Measurements from ENCODE around the gene CCDC134.

DNA sequence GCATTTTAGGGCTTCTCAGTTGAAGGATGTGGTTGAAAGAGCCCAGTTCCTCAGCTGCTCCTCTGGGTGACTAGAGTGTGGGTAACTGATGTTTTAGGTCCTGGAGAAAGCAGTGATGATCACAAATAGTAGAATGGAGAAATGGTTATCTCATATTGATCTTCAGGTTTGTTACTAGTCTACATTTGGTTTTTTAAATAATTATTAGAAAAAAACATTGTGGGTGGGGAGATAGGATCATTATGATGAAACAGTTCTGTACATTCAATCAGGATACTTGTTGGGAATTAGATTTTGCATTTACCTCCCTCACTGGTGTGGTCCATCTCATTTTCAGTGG, 57.4 kb downstream of the CCDC134 start:
- TF ChIP-seq, protein P1, sequence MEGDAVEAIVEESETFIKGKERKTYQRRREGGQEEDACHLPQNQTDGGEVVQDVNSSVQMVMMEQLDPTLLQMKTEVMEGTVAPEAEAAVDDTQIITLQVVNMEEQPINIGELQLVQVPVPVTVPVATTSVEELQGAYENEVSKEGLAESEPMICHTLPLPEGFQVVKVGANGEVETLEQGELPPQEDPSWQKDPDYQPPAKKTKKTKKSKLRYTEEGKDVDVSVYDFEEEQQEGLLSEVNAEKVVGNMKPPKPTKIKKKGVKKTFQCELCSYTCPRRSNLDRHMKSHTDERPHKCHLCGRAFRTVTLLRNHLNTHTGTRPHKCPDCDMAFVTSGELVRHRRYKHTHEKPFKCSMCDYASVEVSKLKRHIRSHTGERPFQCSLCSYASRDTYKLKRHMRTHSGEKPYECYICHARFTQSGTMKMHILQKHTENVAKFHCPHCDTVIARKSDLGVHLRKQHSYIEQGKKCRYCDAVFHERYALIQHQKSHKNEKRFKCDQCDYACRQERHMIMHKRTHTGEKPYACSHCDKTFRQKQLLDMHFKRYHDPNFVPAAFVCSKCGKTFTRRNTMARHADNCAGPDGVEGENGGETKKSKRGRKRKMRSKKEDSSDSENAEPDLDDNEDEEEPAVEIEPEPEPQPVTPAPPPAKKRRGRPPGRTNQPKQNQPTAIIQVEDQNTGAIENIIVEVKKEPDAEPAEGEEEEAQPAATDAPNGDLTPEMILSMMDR (IDR thresholded peaks at IDR 0.05) = peak; percentile 27; the same call in 1 of the 2 replicates
- TF ChIP-seq ZFX (IDR thresholded peaks at IDR 0.05; ENCODE audit: borderline replicate concordance) = no peak

Data from 22Rv1 (cell line).